Right ventricle myocardium inferior (tissue), 1 donor: ENCODE measurements around the gene RENBP. TPM values are rescaled to one million over a fixed set of nuclear protein-coding genes. Genes with fewer than 3 reads are reported as not detected.

Experiments
- ATAC-seq: fragments of 200-7000 bp; cut with Tn5 transposase; one replicate; pipeline ENCODE4 v1.9.1; 2020; ENCODE audit warnings: mild to moderate bottlenecking, moderate library complexity
- DNase-seq: peaks from one replicate; pipeline ENCODE4 v3.0.0; 2021; ENCODE audit errors: missing footprints
- intact Hi-C: fragments of 100-400 bp; cut with DNase I; formaldehyde crosslinking; loops from one replicate; pipeline ENCODE4 v1.11.0; 2022
- total RNA-seq: library from RNA; stranded (reverse); fragmentation: NEBNext Ultra II Directional; extraction: Animal tissue kit (Norgen Biotek cat#: 25700); gene quantifications from one replicate; pipeline ENCODE4 v1.2.1, GENCODE V29; 2021
- donor health status: DM: no; HTN: yes; CAD: no; lungs with severe emphysema.

RENBP gene
- total RNA-seq, 1 donor from 2014 or later = 8.8 TPM

DNA sequence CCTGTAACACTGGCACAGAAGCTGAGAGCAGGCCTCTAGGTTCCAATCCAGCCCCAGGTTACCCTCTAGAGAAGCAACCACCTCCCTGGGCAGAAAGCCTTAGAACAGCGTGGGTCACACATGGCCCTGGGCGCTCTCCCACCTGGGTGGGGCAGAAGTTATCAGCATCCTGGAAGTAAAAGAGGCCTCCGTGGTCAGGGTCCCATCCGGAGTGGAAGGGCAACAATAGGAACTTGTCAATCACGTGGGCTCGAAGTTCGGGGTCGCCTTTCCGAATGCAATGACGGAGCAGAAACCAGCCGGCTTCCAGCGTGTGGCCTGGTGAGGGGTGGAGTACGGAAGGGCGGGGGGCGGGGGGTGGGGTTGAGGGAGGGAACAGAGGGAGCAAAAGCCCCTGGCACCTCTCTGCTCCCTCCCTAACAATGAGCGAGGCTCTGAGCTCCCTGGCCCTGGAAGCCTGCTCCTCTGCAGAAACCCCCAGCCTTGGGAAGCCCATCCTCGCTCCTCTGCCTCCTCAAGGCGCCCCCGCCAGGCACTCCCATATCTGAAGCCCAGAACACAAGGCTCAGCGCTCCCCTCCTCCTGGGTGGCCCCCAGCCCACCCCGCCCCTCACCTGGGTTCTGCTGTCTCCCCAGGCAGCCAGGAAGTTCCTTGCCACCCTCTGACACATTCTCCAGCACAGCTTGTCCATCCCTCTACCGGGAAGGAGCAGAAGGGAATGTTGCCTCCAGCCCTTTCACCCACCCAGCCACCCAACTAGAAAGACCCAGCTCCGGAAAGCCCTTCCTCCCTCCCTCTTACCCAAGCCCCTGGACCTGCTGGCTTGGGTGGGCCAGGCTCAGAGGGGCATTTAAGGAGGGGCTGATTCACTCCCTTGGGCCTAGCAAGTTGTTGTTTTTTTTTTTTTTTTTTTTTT is 2.8 kb downstream of the RENBP start:
- DNase-seq = no peak
- no peak for ATAC-seq
- intact Hi-C loops = no loop called here

GRCh38 chrX:153939573-153939972 is 4.9 kb downstream of the RENBP start:
- ATAC-seq (no peak), DNase-seq (no peak)
- intact Hi-C loops = no loop called here

DNA sequence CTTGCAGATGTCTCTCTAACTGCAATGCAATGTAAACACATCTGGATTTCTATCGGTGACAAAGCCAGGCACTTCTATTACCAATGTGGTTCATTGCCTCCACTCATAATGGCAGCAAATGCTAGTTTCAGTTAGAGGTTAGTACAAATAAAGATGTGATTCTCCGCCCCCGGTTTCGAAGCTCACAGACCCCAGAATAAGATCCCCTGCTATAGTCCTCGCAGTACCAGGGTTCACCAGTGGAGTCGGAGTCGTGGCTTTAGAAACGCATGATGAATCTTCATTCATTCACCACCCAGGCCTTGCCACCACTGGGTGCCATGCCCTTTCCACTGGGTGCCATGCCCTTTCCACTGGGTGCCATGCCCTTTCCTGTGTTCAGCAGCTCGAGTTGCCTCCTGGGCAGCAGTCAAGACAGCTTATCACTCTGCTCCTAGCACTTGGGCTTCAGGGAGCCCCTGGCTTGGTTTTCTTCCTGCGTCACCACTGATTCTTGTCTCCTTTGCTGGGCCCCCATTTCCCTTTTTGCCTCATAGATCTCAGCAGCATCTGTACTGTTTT is 6.1 kb downstream of the RENBP start:
- no peak for ATAC-seq
- intact Hi-C loops = no loop called here
- no peak for DNase-seq

GRCh38 chrX:153937056-153937455 is 7.4 kb downstream of the RENBP start:
- intact Hi-C loops = no loop called here
- ATAC-seq = no peak
- DNase-seq = no peak

- intact Hi-C loops = no loop called here
- no peak for ATAC-seq
- no peak for DNase-seq
Measured at GRCh38 chrX:153935326-153935851, 9.1 kb downstream of the RENBP start.

DNA sequence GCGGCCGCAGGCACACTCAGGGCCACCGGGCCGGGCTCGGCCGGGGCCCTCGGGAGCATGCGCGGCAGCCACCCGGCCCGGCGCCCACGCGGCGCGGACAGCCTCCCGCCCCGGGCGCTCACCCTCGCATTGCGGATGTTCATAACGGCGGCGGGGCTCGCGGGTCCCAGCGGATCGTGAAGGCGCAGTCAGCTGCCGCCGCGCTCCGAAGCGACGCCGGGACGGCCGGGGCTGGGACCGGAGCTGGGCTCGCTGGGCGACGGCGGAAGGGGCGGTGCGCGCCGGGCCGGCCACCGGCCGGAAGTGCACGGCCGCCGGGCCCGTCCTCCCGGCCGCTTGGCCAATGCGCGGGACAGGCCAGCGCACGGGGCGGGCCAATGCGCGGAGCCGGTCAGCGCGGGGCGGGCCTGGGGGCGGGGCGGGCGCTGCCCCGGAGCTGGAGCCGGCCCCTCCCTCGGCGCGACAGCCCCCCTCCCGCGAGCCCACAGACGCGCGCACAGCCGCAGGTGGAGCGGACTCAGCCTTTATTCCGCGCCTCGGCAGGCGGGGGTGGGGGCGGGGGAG is 9.6 kb downstream of the RENBP start, which contains the start of gene NAA10:
NAA10 (minus strand) TSS at position 276 of the 564 bp plus-strand sequence; CDS start at position 143, 133 bp downstream.
- intact Hi-C loops = no loop called here
- ATAC-seq = peak; percentile 99

GRCh38 chrX:153934148-153934761 is 10.2 kb downstream of the RENBP start:
- ATAC-seq = no peak
- intact Hi-C loops = no loop called here
- DNase-seq = no peak

More for the DNA sequence above, 9.6 kb downstream of the RENBP start, which contains the start of gene NAA10:
- peak; percentile 81 for DNase-seq

- DNase-seq = no peak
- intact Hi-C loops = no loop called here
- ATAC-seq = no peak
Measured at GRCh38 chrX:153933748-153934147, 10.7 kb downstream of the RENBP start.

DNA sequence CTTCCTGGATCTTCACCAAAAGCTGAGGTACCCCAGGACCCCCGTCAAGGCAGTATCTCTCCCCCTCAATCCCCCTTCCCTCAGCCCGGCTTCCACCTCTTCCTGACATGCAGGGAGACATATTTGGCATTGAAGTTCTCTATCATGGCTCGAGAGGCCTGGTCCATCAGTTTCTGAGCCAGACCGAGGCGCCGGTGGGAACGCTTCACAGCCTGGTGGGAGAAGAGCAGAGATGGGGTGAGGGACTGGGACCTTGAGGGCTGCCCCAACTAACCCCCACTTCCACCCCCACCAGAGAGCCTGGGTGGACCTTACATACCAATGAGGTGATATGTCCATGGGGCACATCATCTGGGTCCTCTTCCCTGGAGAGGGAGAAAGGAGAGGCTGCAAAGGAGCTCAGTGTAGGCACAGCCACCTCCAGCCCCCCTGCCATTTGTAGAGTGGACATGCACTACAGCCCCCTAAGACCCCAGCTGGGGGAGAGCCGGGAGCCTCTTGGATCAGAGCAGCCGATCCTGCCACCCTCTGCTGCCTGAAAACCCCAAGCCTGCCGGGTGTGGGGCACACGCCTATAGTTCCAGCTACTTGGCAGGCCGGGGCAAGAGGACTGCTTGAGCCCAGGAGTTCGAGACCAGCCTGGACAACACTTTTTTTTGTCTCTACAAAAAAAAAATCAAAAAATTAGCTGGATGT is 12.1 kb downstream of the RENBP start:
- DNase-seq (no peak), ATAC-seq (no peak)
- intact Hi-C loops = no loop called here

GRCh38 chrX:153931748-153932147 is 12.7 kb downstream of the RENBP start:
- ATAC-seq (no peak), DNase-seq (no peak)
- intact Hi-C loops = no loop called here

- intact Hi-C loops = no loop called here
Measured at GRCh38 chrX:153931151-153931550, 13.3 kb downstream of the RENBP start.

GRCh38 chrX:153930011-153930910 is 14.2 kb downstream of the RENBP start:
- ATAC-seq (no peak), DNase-seq (no peak)
- intact Hi-C loops = no loop called here

More at GRCh38 chrX:153931151-153931550, 13.3 kb downstream of the RENBP start:
- ATAC-seq (no peak), DNase-seq (no peak)

DNA sequence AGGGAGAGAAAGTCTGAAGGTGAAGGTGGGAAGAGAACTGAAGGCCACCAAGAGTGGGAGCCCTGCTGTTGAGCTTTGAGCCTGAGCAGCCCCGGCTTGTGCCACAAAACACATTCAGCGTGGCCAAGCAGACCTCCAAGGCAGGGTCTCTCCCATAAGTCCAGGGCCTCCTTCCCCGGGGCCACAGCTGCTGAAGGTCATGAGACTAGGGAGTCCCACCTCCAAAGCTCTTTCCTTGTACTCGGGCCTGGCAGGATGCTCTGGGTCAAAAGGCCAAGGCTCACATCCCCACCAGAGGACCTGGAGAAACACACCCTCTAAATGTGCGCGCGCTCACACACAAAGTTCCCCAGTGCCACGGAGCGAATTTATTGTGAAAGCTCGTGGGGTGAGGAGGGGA is 14.9 kb downstream of the RENBP start:
- intact Hi-C loops = no loop called here
- ATAC-seq = no peak
- no peak for DNase-seq

DNA sequence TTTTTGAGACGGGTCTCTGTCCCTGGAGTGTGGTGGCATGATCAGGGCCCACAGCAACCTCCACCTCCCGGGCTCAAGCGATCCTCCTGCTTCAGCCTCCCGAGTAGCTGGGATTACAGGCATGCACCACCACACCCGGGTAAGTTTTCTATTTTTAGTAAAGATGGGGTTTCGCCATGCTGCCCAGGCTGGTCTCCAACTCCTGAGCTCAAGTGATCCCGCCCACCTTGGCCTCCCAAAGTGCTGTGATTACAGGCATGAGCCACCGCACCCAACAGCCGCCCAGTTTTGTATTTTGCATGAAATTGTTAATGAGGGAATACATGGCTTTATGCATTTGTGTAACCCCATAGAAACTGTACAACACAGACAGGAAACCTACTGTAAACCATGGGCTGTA is 15.6 kb downstream of the RENBP start:
- ATAC-seq = no peak

DNA sequence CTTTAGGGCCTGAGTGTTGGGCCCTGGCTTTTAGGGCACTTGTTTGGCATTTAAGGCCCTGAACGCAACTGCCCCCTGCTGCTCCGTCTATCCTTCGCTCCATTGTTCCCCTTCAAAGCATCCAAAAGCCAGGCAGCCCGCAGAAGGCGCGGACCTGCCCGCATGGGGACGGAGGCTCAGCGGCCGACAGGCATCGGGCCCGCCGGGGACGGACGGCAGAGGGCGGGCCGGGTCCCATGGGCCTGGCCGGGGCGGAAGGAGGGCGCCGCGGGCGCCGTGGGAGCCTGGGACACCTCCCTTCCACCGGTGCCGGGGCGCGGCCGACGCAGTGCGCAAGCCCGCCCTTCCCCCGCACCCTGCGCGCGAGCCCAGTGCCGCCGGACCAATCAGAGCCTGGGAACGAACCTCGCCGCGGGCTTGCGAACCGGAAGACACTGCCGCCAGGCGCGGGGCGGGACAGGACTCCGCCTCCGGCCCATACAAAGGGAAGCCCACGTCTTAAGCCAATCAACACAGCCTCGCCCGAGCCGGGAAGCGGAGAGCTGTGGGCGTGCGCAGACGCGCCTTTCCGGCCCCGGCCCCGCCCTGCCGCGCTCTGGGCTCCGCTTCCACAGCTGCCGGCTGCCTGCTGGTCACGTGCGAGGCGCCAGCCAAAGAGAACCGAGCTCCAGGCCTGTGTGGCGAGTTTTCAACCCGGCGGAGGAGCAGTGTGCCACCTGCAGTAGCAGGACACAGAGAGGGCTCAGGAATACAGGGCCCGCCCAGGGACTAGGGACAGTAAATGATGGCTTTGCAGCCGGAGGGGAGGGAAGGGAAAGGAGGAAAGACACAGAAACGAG is 16.3 kb downstream of the RENBP start:
- DNase-seq (peak; percentile 97), ATAC-seq (peak; percentile 96)
- intact Hi-C loops = loop anchor here (1.0 kb wide), 1 partner anchor 134 kb away; the partner anchor contains the start of genes IDH3G and SSR4

More for the DNA sequence above, 15.6 kb downstream of the RENBP start:
- DNase-seq = no peak
- intact Hi-C loops = loop anchor here (1.0 kb wide), 1 partner anchor 135 kb away; the partner anchor contains the start of genes IDH3G and SSR4

- intact Hi-C loops = no loop called here
- ATAC-seq (no peak), DNase-seq (no peak)
Measured at GRCh38 chrX:153927672-153927921, 16.8 kb downstream of the RENBP start.
